Fibroblast of lung (primary cell): ENCODE results near the gene OR1A1. TPM values are rescaled to one million over a fixed set of nuclear protein-coding genes. Genes with fewer than 3 reads are reported as not detected.
"Not testable (repeated sequence)": the region's sequence is repeated elsewhere in the genome, so short reads cannot be mapped to it uniquely, and the experiment has no call there.

Experiments used
- DNase-seq, 2 donors: peaks; one replicate each; pipeline versions ENCODE4 v3.0.0 to v3.0.0-alpha.2; 2010; ENCODE audit warnings: low read depth in 2 of 2
- H2AFZ ChIP-seq: 2 replicates; pipeline ENCODE4 v1.5.1; 2012; ENCODE audit warnings: low read length, control low read depth, inconsistent platforms
- H3K27ac ChIP-seq: 2 replicates; pipeline ENCODE4 v1.5.1; 2011; ENCODE audit warnings: low read length, control low read depth; ENCODE audit not compliant: insufficient read depth
- H3K27me3 ChIP-seq: 2 replicates; pipeline ENCODE4 v1.5.1; 2011; ENCODE audit warnings: mild to moderate bottlenecking, low read length; ENCODE audit not compliant: control insufficient read depth, insufficient read depth
- H3K36me3 ChIP-seq: 2 replicates; pipeline ENCODE4 v1.5.1; 2011; ENCODE audit warnings: low read length; ENCODE audit not compliant: control insufficient read depth, insufficient read depth
- H3K4me1 ChIP-seq: 2 replicates; pipeline ENCODE4 v1.5.1; 2011; ENCODE audit warnings: low read length; ENCODE audit not compliant: control insufficient read depth, insufficient read depth; ENCODE audit errors: extremely low read depth
- H3K4me2 ChIP-seq: 2 replicates; pipeline ENCODE4 v1.5.1; 2011; ENCODE audit warnings: low read length, control low read depth; ENCODE audit not compliant: insufficient read depth; ENCODE audit errors: extremely low read depth
- H3K4me3 ChIP-seq, 4 experiments: fragments of 200-600 bp in 1 of 4; sonication (generic) in 1 of 4; replicated peaks in 1 of 4; 2 replicates each; pipeline ENCODE4 v1.5.1; 2011 to 2016; ENCODE audit warnings: low read length in 4 of 4, low read depth in 3 of 4, mild to moderate bottlenecking in 3 of 4, control low read depth in 2 of 4, inconsistent platforms in 1 of 4, mixed read lengths in 1 of 4; ENCODE audit not compliant: insufficient read depth in 1 of 4; ENCODE audit errors: control extremely low read depth in 1 of 4
- H3K79me2 ChIP-seq: 2 replicates; pipeline ENCODE4 v1.5.1; 2012; ENCODE audit warnings: mild to moderate bottlenecking, low read length, inconsistent platforms; ENCODE audit not compliant: control insufficient read depth, insufficient read depth
- H3K9ac ChIP-seq: 2 replicates; pipeline ENCODE4 v1.5.1; 2011; ENCODE audit warnings: mild to moderate bottlenecking, low read length, control low read depth; ENCODE audit not compliant: insufficient read depth
- H3K9me3 ChIP-seq: 2 replicates; pipeline ENCODE4 v1.5.1; 2012; ENCODE audit warnings: low read depth, low read length; ENCODE audit not compliant: control insufficient read depth, insufficient read depth
- H4K20me1 ChIP-seq: 2 replicates; pipeline ENCODE4 v1.5.1; 2011; ENCODE audit warnings: low read length; ENCODE audit not compliant: control insufficient read depth, insufficient read depth; ENCODE audit errors: extremely low read depth
- CTCF ChIP-seq, 2 donors: IDR thresholded peaks in 1 of 2; conservative IDR thresholded peaks in 1 of 2; 1 replicate in 1 of 2; 2 replicates in 1 of 2; pipeline ENCODE4 v1.5.1; 2011 to 2012; ENCODE audit warnings: low read length in 2 of 2, control low read depth in 1 of 2, inconsistent platforms in 1 of 2, low read depth in 1 of 2, mild to moderate bottlenecking in 1 of 2
- EZH2 ChIP-seq: IDR thresholded peaks from 2 replicates; pipeline ENCODE4 v1.5.1; 2012; ENCODE audit warnings: low read length, control low read depth, mild to moderate bottlenecking; ENCODE audit errors: missing control alignments
- polyA plus RNA-seq, 2 donors: library from polyadenylated mRNA; depleted of rRNA in 1 of 2; stranded (reverse) in 1 of 2; unstranded in 1 of 2; fragments of >200 nt; gene quantifications; 2 replicates each; pipeline ENCODE4 v1.2.1, GENCODE V29; 2011 to 2012; ENCODE audit warnings: missing spikeins in 1 of 2
- total RNA-seq: library from RNA; depleted of rRNA; stranded (reverse); fragments of >200 nt; gene quantifications from 2 replicates; pipeline ENCODE4 v1.2.1, GENCODE V29; 2014

OR1A1 gene
- total and polyA plus RNA-seq, 2 donors (not counting 1 experiment from before 2014, with no cell fraction given), result not detected

GRCh38 chr17:3213587-3213986 lies 6.1 kb downstream of the OR1A1 start:
- Histone ChIP-seq H3K4me2 (no peak overlapping the region), H3K79me2 (no peaks in the 10 kb centered on the region), H3K4me3 (no peak overlapping the region), H3K9ac (no peak overlapping the region), H3K27me3 (no peaks in the 10 kb centered on the region), H3K4me1 (no peaks in the 10 kb centered on the region), H3K9me3 (no peaks in the 10 kb centered on the region), H3K36me3 (no peaks in the 10 kb centered on the region), H4K20me1 (no peaks in the 10 kb centered on the region), H3K27ac (no peak overlapping the region), H2AFZ (no peak overlapping the region)
- TF ChIP-seq EZH2 (no peak), CTCF (conservative IDR thresholded peaks at IDR 0.05 in 1 of 2, IDR thresholded peaks at IDR 0.05 in 1 of 2; ENCODE audit: low read depth in 1 of 2, low read length in 2 of 2) (no peak)
- no peak for DNase-seq

- not testable (repeated sequence) for DNase-seq, H3K27me3 ChIP-seq
Measured at GRCh38 chr17:3219978-3220377, 12.5 kb downstream of the OR1A1 start.

GRCh38 chr17:3221850-3222249 lies 14.4 kb downstream of the OR1A1 start:
- no peaks in the 10 kb centered on the region for H3K36me3 ChIP-seq
- no peaks in the 10 kb centered on the region for H3K27me3 ChIP-seq
- no peak overlapping the region for H3K27ac ChIP-seq
- no peaks in the 10 kb centered on the region for H3K79me2 ChIP-seq
- H3K4me2 ChIP-seq, result no peak overlapping the region
- no peaks in the 10 kb centered on the region for H3K9me3 ChIP-seq
- H3K4me3 ChIP-seq, result no peak overlapping the region
- DNase-seq, result no peak
- no peaks in the 10 kb centered on the region for H3K4me1 ChIP-seq
- no peak overlapping the region for H3K9ac ChIP-seq
- no peak for TF ChIP-seq EZH2
- no peak for TF ChIP-seq CTCF (conservative IDR thresholded peaks at IDR 0.05 in 1 of 2, IDR thresholded peaks at IDR 0.05 in 1 of 2; ENCODE audit: low read depth in 1 of 2, low read length in 2 of 2)
- no peak overlapping the region for H2AFZ ChIP-seq
- no peaks in the 10 kb centered on the region for H4K20me1 ChIP-seq

More at GRCh38 chr17:3219978-3220377, 12.5 kb downstream of the OR1A1 start:
- H3K27ac ChIP-seq, H3K4me3 ChIP-seq, H3K4me1 ChIP-seq, H2AFZ ChIP-seq, H4K20me1 ChIP-seq, H3K4me2 ChIP-seq, H3K9ac ChIP-seq, H3K79me2 ChIP-seq, H3K36me3 ChIP-seq, H3K9me3 ChIP-seq: not testable (repeated sequence)
